NCI-H1048 (cell line): Measurements from ENCODE around the gene CCN5.

Experiments used
- DNase-seq: peaks from one replicate; lab custom pipeline; 2025; lab: John Stamatoyannopoulos, UW

Gene CCN5

GRCh38 chr20:44716309-44717106 lies 1.3 kb downstream of the CCN5 start:
- no peak for DNase-seq

DNA sequence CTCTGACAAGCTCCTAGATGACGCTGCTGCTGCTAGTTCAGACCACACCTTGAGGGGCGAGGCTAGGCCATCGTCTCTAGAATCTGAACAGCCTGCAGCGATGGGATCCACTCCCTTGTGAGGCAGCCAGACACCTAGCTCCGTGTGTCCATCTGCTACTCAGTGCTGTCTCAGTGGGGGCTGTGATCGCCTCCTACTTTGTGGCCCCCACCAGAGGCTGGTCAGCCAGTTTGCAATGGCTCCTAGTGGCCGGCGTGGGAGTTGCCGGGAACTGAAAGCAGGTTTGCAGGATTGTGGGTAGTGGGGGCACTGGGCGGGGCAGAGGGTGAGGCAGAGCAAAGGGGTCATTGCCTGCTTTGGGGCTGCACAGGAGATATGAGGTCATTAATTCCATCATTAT lies 2.8 kb downstream of the CCN5 start:
- DNase-seq = no peak

DNA sequence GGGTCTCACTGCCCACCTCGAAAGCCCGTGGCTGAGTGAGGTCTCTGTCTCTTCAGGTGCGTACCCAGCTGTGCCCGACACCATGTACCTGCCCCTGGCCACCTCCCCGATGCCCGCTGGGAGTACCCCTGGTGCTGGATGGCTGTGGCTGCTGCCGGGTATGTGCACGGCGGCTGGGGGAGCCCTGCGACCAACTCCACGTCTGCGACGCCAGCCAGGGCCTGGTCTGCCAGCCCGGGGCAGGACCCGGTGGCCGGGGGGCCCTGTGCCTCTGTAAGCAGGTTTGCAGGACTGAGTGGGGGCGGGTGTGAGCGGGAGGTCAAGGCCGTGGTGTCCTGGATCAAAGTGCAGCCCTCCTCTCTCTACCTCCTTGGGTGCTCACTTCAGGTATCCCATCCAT lies 4.7 kb downstream of the CCN5 start:
- no peak for DNase-seq

GRCh38 chr20:44720621-44720996 lies 5.4 kb downstream of the CCN5 start:
- no peak for DNase-seq

DNA sequence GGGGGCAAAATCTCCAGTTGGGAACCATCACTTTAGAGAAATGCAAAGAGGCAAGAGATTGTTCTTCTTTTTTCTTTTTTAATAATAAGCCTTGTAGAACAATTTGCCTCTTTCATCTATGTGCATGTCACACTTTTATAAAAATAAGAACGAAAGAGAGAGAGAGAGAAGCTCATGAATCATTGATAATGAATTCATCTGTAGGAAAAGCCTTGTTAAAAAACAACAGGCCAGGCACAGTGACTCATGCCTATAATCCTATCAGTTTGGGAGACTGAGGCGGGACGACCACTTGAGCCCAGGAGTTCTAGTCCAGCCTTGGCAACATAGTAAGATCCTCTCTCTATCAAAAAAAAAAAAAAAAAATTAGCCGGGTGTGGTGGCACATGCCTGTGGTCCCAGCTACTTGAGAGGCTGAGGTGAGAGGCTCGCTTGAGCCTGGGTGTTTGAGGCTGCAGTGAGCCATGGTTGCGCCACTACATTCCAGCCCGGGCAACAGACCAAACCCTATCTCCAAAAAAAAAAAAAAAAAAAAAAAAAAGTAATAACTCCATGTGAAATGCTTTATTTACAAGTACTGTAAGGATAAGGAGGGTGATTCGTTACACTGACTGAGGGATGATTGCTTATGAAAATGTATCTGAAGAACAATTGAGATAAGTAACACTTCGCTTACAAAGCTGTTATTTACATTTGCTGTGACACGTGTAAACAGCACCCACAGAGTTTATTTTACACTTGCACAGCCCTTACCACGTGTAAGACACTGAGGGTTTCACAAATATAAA lies 6.0 kb downstream of the CCN5 start:
- DNase-seq = no peak

DNA sequence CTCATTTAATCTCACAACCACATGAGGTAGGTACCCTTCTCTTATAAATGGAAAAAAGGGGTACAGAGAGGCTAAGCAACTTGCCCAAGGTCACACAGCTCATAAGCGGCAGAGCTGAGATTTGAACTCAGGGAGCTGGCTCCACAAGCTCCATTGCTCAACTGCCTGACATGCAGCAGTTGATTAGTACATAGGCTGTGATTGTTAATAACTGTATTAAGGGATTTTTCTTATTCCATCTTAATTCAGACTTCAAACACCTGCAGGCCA lies 6.6 kb downstream of the CCN5 start:
- DNase-seq = no peak

- DNase-seq = no peak
Observed at GRCh38 chr20:44722990-44723389, 7.8 kb downstream of the CCN5 start.

DNA sequence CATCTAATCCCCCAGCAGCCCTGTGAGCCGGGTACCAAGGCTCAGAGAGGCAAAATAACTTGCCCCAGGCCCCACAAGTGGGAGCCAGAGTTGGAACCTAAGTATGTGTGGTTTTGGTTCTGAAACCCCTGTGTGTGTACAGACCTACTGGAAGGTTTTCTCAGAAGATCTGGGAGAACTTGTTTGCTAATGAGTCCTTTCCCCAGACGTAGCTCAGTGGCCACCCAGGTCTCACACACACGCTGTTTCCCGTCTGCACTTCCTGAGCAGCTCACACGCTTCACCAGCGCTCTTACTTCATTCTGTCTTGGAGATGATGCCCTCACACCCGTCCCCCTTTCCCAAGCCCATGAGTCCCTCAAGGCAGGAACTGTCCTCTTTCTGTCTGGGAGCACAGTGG lies 8.2 kb downstream of the CCN5 start:
- no peak for DNase-seq

DNA sequence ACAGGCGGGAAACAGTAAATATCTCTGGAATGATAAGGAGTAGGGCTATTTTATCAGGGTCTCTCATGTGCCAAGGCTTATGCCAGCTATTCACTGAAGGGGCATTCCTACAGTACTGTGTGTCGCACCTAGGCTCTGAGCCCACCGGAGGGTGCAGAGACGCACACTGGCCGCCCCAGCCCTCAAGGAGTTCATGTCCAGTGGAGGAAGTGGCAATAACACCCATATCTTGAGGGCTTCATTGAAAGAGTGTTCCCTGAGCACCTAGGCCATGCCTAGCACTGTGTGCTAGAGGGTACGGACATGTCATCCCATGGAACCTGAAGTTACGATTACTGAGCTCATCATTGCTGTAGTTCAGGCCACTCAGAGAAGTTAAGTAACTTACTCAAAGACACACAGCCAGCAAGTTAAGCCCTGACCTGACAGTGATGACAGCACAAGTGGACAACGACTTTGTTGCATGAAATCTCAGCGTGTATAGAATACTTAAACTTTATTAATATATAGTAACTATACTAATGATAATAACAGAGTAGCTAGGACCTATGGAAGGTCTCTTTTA lies 8.7 kb downstream of the CCN5 start:
- no peak for DNase-seq

GRCh38 chr20:44724423-44725091 lies 9.4 kb downstream of the CCN5 start:
- DNase-seq = no peak

GRCh38 chr20:44725837-44726236 lies 10.7 kb downstream of the CCN5 start:
- no peak for DNase-seq

GRCh38 chr20:44727039-44727438 lies 11.9 kb downstream of the CCN5 start:
- no peak for DNase-seq

GRCh38 chr20:44727651-44728050 lies 12.5 kb downstream of the CCN5 start:
- no peak for DNase-seq

- DNase-seq = no peak
Observed at GRCh38 chr20:44728801-44729443, 13.8 kb downstream of the CCN5 start.

GRCh38 chr20:44730441-44730840 lies 15.3 kb downstream of the CCN5 start:
- DNase-seq = no peak

- DNase-seq = no peak
Observed at GRCh38 chr20:44731657-44732056, 16.5 kb downstream of the CCN5 start.

- DNase-seq = no peak
Observed at GRCh38 chr20:44732327-44732726, 17.2 kb downstream of the CCN5 start.

DNA sequence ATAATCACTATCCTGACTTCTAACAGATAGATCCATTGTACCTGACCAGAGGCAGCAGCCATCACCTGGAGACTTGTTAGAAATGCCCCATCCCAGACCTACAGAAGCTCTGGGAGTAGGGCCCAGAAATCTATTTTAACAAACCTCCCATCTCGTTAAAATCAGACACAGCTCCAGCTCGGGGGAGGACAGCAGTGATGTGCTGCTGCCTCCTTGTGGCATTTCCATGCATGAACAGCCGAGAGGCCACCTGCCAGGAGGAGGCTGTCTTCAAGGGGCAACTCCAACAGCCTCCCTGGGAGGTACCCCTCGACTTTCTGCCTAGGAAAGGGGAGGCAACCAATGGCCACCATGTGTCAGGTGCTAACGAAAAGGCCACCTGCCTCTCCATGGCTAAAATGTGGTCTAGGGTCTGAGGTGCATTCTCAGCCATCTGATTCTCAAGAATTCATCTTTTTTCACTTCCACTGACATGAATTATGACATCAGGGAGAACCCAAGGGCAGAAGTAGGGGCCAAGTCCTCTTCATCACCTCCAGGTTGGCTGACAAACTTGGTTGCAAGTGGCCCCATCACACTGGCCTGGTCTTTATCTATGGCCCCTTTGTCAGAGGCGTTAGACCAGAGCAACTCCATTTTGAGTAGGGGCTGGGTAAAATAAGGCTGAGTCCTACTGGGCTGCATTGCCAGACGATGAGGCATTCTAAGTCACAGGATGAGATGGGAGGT lies 18.3 kb downstream of the CCN5 start:
- no peak for DNase-seq

GRCh38 chr20:44734938-44735337 lies 19.8 kb downstream of the CCN5 start:
- DNase-seq = no peak

DNA sequence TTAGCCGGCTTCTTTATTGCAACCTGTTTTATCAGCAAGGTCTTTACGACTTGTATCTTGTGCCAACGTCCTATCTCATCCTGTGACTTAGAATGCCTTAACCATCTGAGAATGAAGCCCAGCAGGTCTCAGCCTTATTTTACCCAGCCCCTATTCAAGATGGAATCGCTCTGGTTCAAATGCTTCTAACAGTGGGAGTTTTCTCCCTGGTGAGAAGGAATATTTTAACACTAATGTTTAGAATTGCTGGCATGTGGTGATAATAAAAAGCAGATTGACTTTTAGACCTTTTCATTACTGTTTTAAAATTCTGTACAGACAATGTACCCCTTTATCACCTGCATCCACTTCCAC lies 20.6 kb downstream of the CCN5 start:
- no peak for DNase-seq

DNA sequence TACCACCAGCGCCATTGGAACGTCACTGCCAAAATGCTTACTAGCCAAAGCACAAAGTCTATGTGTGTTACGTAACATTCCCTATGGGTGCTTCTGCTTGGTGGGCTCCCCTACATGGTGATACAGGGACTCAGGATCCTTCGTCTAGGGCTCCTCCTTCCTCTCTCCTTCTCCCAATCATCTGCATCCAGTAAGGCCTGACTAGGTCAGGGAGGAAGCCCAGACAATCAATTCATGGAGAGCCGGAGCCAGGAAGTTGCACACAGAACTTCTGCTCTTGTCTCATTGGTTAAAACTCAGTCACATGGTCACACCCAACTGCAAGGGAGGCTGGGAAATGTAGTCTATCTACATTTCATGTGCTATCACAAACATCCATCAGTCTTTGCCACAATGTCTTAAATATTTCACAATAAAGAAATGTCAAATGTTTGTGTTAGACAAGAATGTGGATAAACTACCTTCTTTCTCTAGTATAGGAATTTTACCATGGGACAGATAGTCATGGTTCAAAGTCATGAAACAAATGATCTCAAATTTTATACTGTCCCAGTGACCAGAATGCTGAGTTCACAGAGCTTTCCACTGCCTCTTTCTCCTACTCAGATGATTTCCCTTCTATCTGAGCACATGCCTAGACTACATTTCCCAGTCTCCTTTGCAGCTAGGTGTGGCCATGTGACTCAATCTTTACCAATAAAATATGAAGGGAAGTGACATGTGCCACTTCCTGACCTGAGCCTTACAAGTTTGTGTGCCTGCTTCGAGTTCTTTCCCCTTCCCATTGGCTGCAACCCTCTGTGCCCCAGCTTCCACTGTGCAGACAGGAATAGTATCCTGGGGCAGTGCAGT lies 21.2 kb downstream of the CCN5 start:
- no peak for DNase-seq
